Ecto neural progenitor cell (in vitro differentiated cells): ENCODE results near the gene BZW2.

Experiments used
- DNase-seq: peaks from one replicate; pipeline ENCODE4 v3.0.0-alpha.2; 2018; ENCODE audit warnings: low spot score

The BZW2 gene

DNA sequence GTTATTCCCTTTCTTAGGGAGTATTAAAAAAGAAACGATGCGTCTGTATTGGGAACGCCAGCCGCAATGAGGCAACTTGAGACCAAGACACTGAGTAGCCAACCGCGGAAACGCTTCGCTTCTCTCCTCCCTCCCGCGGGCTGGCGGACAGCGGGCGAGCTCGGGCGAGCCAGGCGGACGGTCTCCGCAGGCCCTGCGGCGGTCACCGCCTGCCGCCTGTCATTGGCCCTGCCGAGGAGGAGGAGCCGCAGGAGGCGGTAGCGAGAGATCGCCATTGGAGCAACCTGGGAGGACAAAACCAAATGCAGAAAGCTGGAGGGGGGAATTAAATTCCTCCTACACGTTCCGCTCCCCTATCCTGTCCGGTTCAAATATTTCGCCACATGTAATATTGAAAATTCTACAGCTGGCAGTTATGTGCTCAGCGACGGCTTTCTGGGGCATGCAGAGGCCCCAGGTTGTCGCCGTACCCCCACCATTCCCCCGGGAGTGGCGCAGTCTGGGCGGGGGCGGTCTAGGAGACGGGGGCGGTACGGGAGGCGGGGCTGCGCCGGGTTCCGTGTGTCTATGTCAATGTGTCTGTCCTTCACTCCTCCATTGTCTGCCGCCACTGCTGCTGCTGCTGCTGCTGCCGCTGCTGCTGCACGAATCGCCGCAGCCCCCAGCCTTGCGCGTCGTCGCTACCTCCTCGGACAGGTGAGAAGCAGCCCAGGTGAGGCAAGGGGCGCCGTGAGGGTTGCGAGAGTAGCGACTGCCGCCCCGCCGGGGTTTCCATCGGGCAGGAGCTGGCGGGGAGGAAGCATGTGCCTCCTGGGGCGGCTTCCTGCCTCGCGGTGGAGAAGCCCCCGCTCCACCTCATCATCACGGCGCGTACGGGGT lies at the start of gene BZW2, which contains the start of gene ANKMY2:
BZW2 (plus strand) TSS at position 589 of the 879 bp plus-strand sequence. CDS start 19,263 bp downstream, outside the sequence.
ANKMY2 (minus strand) TSS at position 162 of the 879 bp plus-strand sequence. CDS start 181 bp downstream, outside the sequence.
- DNase-seq = peak; percentile 95

DNA sequence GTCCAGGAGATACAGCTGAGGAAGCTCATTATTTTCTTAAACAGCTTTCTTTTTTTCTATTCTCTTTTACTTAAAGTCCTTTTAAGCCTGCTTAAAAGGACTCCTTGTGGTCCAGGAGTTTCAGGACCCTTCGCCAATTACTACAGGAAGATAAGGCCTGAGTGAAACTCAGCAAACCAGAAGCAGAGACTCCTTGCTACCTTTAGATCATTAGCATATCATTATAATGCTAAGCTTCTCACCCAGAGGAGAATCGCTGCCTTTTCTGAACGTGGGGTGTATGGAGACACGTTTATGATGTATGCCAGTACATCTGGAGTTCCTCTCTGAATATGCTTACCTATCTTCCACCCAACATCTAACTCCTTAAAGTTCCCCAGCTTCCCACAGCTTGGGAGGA lies 48.0 kb upstream of the BZW2 start:
- DNase-seq = no peak

DNA sequence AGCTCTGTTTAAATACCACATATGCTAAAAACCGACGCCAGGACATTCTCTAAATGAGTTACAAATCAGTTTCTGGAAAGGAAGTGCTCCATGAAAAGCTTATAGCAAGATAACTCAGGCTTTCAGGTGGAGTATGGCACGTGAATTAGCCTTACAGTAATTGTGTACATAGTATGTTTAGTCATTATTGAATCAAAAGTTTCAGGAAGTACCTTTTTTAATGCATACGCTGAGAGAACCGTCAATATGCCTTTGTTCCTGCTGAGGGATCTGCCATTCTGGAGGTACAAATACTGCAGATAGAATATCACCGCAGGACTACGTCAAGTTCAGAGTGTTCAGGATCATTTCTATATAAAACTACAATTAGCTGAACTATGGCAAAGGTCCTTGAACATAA lies 46.1 kb upstream of the BZW2 start:
- DNase-seq = no peak

DNA sequence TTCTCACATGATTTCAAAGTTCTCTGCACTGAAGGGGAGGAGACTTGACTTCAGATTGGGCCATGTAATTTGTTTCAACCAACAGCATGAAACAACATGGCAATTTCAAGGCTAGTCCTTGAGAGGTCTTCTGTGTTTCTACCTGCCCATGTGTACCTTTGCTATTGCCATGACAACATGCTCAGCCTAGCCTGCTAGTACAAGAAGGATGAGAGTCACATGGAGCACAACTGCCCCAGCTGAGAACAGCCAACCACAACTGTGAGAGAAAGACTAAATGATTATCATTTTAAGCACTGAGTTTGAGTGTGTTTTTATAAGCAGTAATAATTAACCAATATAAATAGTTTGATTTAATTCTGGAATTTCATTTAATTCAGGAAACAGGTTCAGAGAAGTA lies 42.3 kb upstream of the BZW2 start:
- DNase-seq = no peak

DNA sequence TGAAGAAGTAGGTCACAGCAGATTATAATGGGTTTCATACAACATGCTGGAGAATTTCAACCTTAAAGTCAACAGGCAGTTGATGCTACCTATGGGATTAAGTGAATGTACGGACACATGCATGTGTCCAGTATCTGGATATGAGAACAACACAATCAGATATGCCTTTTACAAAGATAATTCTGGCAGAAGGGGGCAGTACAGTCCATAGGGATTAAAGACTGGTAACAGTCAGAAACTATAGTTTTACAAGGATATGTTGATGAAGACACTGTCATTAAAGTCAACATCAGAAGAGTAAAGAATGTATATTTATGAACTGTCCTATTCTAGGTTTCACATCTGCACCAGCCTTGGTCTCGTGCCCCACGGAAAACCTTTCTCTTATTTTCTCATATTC lies 41.9 kb upstream of the BZW2 start:
- no peak for DNase-seq

DNA sequence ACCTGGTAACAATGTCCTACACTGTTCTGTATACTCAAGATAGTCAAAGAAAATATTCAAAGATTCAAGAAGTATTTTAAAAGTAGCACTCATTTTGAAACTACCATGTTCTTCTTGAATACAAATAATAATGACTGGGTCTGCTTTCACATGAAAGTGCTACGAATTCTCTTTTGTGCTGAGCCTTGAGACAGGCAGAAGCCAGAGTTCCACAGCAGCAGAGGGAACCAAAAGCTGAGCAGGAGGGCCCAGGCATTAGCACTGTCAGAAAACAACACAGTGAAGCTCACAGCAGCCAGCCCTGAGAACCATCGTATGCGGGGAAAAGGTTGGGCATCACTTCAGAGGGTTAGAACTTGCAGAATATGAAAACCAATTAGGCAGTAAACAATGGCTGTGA lies 39.3 kb upstream of the BZW2 start:
- DNase-seq = no peak

DNA sequence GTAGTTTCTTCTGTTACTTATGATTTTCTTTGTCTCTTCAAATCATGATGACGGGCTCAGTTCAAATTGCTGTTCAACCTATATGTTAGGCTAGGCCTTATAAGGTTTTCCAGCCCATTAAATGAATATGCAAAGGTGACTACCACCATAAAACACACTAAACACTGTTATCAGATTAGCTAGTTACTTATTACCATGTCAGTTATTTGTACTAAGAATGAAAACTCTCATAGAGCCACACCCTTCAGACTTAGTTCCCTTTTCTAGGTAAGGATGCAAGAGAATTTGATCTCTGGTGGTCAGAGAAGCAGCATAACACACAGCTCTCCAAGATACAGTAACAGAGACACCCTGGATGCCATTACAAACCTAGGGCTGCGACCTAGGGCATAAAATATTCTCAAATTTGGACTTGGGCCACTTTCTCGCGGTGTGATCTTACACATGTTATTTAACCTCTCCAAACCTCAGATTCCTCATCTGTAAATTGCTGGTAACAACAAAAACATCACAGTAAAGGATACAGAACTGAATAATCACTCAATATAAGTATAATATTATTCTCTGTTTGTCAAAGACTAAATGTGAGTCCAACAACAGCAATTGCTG lies 36.0 kb upstream of the BZW2 start:
- no peak for DNase-seq

DNA sequence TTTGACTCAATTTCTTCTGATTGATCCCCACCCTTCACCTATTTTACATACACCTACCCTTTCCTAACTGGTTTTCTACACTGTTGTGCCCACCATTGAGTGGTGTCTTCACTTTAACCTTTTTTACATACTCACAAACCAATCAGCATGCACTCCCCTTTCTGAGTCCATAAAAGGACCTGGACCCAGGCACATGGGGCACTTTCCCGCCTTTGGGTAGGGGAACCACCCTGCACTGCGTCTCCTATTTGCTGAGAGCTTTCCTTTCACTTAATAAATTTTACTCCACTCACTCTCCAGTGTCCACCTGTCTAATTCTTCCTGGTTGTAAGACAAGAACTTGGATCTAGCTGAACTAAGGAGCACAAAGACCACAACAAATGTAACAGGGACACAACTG lies 34.3 kb upstream of the BZW2 start:
- DNase-seq = no peak

DNA sequence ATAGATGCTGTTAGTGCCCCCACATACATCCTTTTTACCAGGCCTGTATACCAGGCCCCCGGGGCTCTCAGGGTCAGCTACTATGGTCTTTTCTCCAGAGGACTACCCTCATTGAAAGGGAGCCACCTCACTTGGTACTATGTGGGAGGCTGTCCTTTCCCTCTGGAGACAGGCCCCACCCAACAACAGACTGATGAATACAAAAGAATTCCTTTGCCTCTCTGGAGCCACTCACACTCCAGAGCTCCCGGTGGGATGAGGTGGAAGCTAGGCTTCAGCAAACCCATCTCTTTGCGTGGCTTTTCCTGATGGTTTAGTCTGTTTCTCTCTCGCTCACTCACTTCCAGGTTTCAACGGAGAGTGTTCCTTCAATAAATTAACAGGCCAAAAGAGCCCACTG lies 30.8 kb upstream of the BZW2 start:
- DNase-seq = peak; percentile 45

DNA sequence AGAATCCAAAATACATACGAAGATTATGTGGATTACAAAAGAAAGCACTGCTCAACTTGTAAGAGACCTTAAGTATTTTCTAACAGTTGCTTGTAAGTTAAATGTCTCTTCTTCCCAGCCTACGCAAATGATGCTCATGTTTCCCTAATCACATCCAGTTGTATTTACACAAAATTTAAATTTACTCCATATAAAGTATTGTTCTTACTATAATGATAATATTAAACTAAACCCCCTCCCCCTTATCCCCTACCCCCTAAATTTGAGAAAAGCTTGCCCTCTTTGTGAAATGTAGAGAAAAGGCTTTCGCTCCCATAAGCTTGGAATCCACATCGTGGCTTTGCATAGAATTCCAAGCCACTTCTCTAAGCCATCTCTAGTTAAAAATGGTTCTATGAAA lies 29.9 kb upstream of the BZW2 start:
- no peak for DNase-seq

DNA sequence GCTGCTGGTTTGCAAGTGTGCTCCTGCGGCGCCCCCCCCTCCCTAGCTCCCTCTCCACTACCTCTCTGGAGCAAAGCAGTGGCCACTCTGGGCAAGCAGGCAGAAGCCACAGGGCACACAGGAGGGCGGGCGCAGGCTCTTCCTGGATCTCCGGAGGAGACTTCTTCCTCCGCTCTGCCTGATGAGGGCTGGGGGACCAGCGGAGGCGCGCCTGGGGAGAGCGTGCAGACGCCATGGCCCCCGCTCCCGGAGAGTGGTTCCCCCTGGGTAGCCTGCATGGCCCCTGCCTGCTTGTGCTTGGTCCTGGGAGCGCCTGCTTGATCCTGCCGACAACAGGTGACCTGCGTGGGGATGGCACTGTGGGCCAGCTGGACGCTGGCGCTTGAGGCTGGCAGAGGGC lies 29.4 kb upstream of the BZW2 start:
- DNase-seq = no peak

DNA sequence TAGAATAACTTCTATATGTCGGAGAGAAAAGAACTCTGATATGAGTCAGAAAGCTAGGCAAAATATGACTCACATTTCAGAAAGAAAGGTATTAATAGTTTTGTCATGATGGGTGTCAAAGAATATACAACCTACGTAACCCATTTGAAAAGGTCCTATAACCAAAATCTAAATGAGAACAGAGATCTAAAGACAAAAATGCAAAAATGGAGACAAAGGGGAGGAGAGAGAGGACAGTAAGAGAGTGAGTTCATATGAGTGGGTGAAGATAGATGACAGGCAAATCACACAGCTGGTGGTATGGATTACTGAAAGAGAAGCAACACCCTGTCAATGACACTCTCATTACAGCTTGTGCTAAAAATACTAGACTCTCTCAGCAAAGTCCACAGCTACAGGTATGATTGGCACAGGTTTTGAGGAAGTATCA lies 26.0 kb upstream of the BZW2 start:
- DNase-seq = no peak

DNA sequence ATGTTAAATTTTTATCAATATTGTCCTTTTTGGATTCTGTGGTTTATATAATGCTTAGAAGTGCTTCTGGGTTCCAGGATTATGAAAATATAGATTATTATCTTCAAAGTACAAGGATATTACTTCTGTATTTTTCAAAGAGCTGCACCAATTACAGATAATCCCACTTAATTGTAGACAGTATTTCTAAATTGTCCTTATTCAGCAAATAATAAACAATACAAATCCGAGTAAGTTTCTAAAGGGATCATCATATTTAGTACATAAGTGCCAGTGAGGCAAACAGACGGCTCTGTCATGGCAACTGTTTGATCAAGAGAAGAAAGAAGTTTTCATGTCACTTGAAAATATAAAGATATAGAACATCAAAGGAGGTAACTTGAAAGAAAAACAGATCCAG lies 19.6 kb upstream of the BZW2 start:
- no peak for DNase-seq

DNA sequence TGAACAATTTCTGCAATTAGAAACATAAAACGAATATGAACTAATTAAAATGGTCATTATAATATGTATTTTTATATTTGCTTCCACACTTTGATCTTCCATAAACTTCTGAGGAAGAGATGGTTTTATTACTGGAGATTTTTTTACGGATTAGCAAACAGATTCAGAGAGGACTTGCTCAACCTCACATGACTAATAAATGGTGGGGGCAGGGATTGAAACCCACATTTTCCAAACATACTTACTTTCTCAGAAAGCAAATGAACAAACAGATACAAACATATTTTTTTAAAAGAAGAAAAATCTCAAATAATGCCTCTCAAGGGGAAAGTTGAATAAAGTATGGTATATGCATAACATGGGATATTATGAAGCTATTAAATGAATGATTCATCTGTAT lies 18.7 kb upstream of the BZW2 start:
- DNase-seq = no peak

DNA sequence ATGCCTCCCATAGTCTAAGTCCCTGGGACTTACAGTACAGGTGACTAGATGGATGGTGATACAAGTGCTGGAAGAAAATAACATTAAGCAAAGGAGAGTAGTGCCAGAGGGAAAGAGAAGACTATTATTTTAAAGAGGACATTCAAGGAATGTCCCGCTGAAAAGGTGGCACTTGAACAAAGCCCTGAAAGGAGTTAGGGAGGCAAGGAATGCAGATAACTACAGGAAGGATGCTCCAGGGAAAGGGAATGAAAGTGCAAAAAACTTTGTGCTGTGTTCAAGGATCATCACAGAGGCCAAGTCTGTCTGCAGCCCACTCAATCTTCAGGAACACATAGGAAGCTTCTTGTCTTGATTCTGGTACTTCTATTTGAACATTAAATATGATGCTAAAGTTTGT lies 15.3 kb upstream of the BZW2 start:
- DNase-seq = no peak

DNA sequence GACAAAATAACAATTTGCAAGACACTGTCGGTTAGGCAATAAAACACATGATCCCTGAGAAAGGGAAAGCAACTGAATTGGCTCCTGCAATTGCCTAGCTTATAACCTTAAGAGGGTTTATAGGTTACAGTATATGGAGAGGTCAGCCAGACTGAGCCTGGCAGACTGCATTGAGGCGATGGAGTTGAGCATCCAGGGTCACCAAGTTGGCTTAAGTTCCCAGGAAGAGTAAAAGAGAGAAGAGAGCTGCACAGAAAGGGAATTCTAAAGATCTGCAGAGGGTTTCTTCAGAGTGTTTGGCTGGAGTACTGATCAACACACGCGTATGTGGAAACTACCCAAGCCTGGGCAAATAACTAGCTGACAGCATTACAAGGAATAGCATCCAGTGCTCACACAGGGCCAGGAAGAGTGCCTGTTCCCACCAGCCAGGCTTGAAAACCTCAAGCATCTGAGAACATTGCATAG lies 11.7 kb upstream of the BZW2 start:
- no peak for DNase-seq

DNA sequence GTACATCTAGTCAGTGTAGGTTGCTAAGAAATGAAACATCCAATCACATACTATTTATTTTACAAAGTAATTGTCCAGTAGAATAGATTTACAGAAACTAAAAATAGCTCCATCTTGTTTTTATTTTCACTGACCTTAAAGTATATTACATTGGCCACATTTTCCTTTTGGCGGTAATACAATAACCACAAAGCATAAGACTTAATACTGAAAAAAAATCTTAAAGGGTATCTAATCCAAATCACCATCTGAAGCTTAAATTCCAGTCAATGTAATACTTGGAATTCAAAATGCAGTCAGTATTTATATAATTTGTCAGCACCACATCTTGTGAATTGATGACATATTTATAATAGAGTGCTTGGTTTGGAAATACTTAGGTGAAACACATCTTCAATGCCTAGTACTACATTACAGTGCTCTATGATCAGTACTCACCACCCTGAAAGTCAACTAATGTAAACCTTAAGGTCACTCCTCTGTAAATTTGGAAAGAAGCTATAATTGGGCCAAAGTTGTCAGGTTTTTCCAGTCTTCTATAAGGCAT lies 9.4 kb upstream of the BZW2 start:
- DNase-seq = no peak

DNA sequence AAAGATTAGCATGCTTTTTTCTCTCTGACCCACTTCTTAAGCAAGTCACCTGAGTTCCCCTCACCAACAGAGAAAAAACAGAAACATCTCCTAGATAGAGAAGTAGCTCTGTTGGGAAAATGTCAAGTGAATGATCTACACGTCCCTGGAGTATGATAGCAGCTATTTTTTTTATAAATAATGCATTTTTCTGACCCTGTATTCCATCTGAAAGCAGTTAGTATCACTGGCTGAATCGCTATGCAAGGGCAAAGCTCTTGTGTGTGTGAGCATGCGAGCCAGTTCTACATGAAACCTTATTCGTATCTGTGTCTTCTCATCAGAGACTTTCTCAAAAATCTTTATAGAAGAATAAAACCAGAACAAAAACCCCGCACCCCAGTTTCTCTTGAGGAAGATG lies 8.6 kb upstream of the BZW2 start:
- DNase-seq = no peak

DNA sequence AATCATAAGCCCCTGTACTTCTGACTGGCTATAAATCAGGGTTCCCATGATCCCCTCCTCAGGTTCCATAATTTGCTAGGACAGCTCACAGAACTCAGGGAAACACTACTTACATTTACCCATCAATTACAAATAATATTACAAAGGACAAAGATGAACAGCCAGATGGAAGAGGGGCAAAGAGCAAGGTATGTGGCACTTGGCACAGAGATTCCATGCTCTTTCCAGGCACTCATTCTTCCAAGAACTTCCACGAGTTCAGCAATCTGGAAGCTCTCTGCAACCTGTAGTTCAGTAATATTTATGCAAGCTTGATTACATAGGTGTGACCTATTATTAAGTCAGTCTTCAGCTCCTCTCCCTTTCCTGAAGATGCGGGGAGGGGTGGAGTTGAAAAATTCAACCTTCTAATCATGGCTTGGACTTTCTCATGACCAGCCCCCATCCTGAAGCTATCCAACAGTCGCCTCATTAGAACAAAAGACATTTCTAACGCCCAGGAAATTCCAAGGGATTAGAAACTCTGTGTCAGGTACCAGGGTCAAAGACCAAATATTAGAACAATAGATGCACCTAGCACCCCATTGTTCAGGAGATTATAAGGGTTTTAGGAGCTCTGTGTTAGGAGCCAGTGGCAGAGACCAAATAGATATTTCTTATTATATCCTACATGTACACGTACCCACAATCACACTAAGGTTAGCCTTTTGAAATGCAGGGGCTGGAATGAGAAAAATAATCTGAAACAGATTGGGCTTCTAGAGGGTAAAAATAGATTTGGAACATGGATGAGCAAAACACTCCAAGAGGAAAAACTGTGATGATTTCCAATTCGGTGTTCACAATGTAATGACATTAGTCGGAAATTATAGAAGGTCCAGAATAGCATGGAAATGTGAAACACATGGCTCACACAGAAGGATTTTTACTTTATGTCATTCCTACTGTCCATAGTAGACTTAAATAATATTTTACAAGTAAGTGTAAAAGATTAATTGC lies 7.4 kb upstream of the BZW2 start:
- no peak for DNase-seq

DNA sequence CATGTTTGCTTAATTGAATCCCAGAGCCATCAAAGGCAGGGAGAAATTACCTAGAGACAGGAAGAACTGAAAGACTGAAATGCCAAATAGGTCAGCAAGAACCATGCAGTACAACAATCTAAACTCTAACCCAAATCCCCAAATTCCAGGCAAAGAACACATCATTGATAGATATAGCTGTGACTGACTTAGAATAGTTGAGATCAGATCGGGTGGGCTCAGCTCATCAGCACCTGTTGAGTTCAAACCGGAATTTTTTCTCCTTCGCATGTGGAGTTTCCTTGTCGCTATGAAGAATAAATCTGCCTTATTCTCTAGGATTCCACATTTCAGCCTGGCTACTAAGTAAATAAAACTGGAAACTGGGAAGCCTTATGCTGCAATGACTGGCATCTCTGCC lies 1.8 kb upstream of the BZW2 start:
- DNase-seq = no peak

DNA sequence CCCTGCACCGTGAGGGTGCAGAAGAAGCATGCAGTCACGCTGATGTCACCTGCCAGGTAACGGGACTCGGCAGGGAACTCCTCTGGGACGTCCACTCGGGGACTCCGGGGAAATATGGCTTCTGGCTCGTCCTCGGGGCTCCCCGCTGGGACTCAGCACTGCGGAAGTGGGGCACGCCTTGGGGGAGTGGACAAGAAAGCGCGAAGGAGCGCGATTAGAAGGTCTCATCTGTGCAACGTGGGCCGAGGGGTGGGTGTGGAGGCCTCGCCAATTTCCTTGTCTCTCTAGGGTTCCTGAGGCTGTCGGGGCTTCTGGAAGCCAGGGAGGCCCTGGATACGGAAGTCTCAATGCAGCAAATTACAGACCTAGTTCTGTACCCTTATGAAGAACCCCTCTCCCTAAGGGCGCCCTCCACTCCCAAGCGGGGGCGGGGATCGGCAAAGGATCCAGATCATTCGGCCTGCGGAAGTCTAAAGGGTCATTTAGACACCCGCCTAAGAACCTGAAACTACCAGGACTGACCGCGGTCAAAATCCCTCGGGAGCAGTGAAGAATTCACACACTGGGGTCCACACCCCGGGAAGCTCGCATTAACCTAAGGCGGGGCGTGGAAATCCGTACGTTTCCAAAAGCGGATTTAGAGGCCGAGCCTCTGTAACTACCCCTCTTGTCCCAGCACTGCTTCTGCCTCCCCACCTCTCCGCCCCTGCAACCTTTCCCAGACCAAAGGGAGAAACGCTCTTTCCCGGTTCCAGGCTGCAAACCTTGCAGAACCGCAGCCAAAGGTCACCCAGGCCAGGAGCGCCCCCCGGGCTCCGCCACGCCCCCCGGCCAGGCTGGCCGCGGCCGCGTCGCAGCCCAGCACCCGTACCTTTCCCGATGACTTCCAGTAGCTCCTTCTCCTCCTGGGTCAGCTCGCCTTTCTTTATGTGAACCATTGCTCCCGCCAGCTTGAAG lies 1.1 kb upstream of the BZW2 start:
- DNase-seq = peak; percentile 61
